ENCODE measurements around the gene NT5DC4. TPM values are rescaled to one million over a fixed set of nuclear protein-coding genes. Genes with fewer than 3 reads are reported as not detected.

The NT5DC4 gene
- total and polyA plus RNA-seq, 4 donors = 0.10 TPM; not detected in 3

GRCh38 chr2:112774536-112775285, 53.9 kb downstream of the NT5DC4 start:
- Histone ChIP-seq H3K9me3 (ENCODE audit: control insufficient read depth, insufficient read depth, low read length) (no peaks in the 10 kb centered on the region), H3K4me1 (ENCODE audit: control insufficient read depth, insufficient read depth, low read length) (no peaks in the 10 kb centered on the region), H3K27me3 (ENCODE audit: control insufficient read depth, insufficient read depth, low read length) (no peaks in the 10 kb centered on the region), H3K36me3 (ENCODE audit: control insufficient read depth, insufficient read depth, low read length) (no peaks in the 10 kb centered on the region), H3K27ac (ENCODE audit: low read depth, low read length) (no peak overlapping the region), H3K4me3 (ENCODE audit: low read depth, low read length) (no peak overlapping the region)
- WGBS (ENCODE audit: insufficient coverage) = 95% methylated on average over 2 of the region's 3 CpGs
- no peak for DNase-seq (ENCODE audit: low read depth in 4 of 6, low spot score in 6 of 6)

DNA sequence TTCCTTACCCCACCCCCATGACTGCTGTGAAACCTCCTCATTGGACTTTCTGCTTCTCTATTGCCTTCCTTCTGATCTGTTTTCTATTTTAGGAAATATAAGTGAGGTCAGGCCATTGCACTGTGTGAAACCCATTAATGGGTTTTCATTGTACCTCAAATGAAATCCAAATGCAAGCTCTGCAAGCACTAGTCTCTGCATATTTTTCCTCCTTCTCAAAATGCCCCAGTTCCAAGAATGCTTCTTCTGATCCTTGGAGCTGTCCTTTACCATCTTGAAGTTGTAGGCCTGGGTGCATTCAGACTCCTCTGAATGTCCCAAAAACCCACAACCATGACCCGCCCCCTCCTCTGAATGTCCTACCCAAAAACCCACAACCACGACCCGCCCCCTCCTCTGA, 55.3 kb downstream of the NT5DC4 start:
- Histone ChIP-seq H3K36me3 (ENCODE audit: control insufficient read depth, insufficient read depth, low read length) (no peaks in the 10 kb centered on the region), H3K27ac (ENCODE audit: low read depth, low read length) (no peak overlapping the region), H3K9me3 (ENCODE audit: control insufficient read depth, insufficient read depth, low read length) (no peaks in the 10 kb centered on the region), H3K4me1 (ENCODE audit: control insufficient read depth, insufficient read depth, low read length) (no peaks in the 10 kb centered on the region), H3K4me3 (ENCODE audit: low read depth, low read length) (no peak overlapping the region), H3K27me3 (ENCODE audit: control insufficient read depth, insufficient read depth, low read length) (no peaks in the 10 kb centered on the region)
- no CpG with 5 or more reads among the region's 3 CpGs for WGBS (ENCODE audit: insufficient coverage)
- no peak for DNase-seq (ENCODE audit: low read depth in 4 of 6, low spot score in 6 of 6)

GRCh38 chr2:112777036-112777435, 56.2 kb downstream of the NT5DC4 start:
- Histone ChIP-seq H3K27me3 (ENCODE audit: control insufficient read depth, insufficient read depth, low read length) (no peaks in the 10 kb centered on the region), H3K9me3 (ENCODE audit: control insufficient read depth, insufficient read depth, low read length) (no peaks in the 10 kb centered on the region), H3K36me3 (ENCODE audit: control insufficient read depth, insufficient read depth, low read length) (no peaks in the 10 kb centered on the region), H3K4me3 (ENCODE audit: low read depth, low read length) (no peak overlapping the region), H3K27ac (ENCODE audit: low read depth, low read length) (no peak overlapping the region), H3K4me1 (ENCODE audit: control insufficient read depth, insufficient read depth, low read length) (no peaks in the 10 kb centered on the region)
- DNase-seq (ENCODE audit: low read depth in 4 of 6, low spot score in 6 of 6) = peak in 1 of 6 donors; percentile 5

DNA sequence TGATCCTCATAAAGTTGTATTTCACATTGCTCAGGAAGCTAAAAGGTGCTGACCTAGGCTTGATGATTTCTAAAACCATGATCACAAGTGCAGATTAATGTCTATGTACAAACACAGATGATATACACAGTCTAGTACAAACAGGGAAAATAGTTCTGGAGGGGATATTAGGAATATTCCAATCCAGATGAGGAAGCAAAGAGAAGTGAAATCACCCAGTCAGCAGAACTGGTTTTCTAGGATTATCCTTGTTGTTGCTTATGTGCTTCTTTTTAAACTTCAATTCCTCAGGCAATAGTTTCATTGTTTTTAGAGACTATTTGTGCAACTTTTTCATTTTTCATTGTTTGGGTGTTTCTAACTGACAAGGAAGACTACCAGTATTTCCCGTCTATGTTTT, 58.8 kb downstream of the NT5DC4 start:
- Histone ChIP-seq H3K36me3 (ENCODE audit: control insufficient read depth, insufficient read depth, low read length) (no peaks in the 10 kb centered on the region), H3K4me1 (ENCODE audit: control insufficient read depth, insufficient read depth, low read length) (no peaks in the 10 kb centered on the region), H3K9me3 (ENCODE audit: control insufficient read depth, insufficient read depth, low read length) (no peaks in the 10 kb centered on the region), H3K4me3 (ENCODE audit: low read depth, low read length) (no peak overlapping the region), H3K27me3 (ENCODE audit: control insufficient read depth, insufficient read depth, low read length) (no peaks in the 10 kb centered on the region), H3K27ac (ENCODE audit: low read depth, low read length) (no peak overlapping the region)
- WGBS (ENCODE audit: insufficient coverage) = no CpG with 5 or more reads among the region's 1 CpG
- DNase-seq (ENCODE audit: low read depth in 4 of 6, low spot score in 6 of 6) = no peak

DNA sequence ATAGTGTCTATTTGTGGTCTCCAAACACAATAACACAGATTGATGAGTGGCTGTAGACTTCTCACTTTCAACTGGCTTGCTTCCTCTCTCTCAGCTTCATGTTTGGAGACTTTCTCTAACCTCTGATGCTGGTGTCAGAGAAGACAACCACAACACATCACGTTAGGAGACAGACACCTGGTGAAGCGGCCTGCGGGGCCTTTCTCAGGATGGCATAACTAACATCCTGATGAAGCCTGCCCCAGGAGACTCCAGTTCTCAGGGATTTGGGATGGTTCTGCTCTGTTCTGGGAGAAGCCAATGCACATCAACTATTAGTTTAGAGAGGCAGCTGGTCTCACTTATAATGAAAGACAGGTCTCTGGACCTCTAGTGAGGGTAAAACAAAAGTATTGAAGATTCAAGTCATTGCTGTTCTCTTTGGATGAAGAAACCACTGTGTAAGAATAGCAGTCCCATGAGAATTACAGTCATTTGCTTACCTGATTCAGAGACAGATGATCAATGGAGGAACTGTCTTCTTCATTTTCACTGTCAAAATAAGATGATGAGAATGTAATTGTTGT, 61.5 kb downstream of the NT5DC4 start:
- no peaks in the 10 kb centered on the region for H3K36me3 ChIP-seq (ENCODE audit: control insufficient read depth, insufficient read depth, low read length)
- no peaks in the 10 kb centered on the region for H3K9me3 ChIP-seq (ENCODE audit: control insufficient read depth, insufficient read depth, low read length)
- H3K27me3 ChIP-seq (ENCODE audit: control insufficient read depth, insufficient read depth, low read length) = no peaks in the 10 kb centered on the region
- H3K27ac ChIP-seq (ENCODE audit: low read depth, low read length) = no peak overlapping the region
- WGBS (ENCODE audit: insufficient coverage) = no CpG with 5 or more reads among the region's 3 CpGs
- no peaks in the 10 kb centered on the region for H3K4me1 ChIP-seq (ENCODE audit: control insufficient read depth, insufficient read depth, low read length)
- no peak for DNase-seq (ENCODE audit: low read depth in 4 of 6, low spot score in 6 of 6)
- no peak overlapping the region for H3K4me3 ChIP-seq (ENCODE audit: low read depth, low read length)

- H3K36me3 ChIP-seq (ENCODE audit: control insufficient read depth, insufficient read depth, low read length) = no peaks in the 10 kb centered on the region
- H3K9me3 ChIP-seq (ENCODE audit: control insufficient read depth, insufficient read depth, low read length) = no peaks in the 10 kb centered on the region
- WGBS (ENCODE audit: insufficient coverage) = 94% methylated on average over 2 of the region's 3 CpGs
- no peak overlapping the region for H3K4me3 ChIP-seq (ENCODE audit: low read depth, low read length)
- no peaks in the 10 kb centered on the region for H3K4me1 ChIP-seq (ENCODE audit: control insufficient read depth, insufficient read depth, low read length)
- no peak for DNase-seq (ENCODE audit: low read depth in 4 of 6, low spot score in 6 of 6)
- no peaks in the 10 kb centered on the region for H3K27me3 ChIP-seq (ENCODE audit: control insufficient read depth, insufficient read depth, low read length)
- no peak overlapping the region for H3K27ac ChIP-seq (ENCODE audit: low read depth, low read length)
Measured at GRCh38 chr2:112783187-112783714, 62.4 kb downstream of the NT5DC4 start.

- Histone ChIP-seq H3K4me3 (ENCODE audit: low read depth, low read length) (no peak within 1 kb of the TSS), H3K27ac (ENCODE audit: low read depth, low read length) (no peak within 1 kb of the TSS)
- WGBS (ENCODE audit: insufficient coverage) = 54% methylated on average over 6 of the region's 13 CpGs
Measured at GRCh38 chr2:112784199-112785189, 63.7 kb downstream of the NT5DC4 start, which contains the start of gene IL1A. Gene IL1A, minus strand, starts transcription at chr2:112784493. Its CDS starts 723 bp downstream, at chr2:112783770.

GRCh38 chr2:112787294-112787693, 66.5 kb downstream of the NT5DC4 start:
- 88% methylated on average over 1 of the region's 3 CpGs for WGBS (ENCODE audit: insufficient coverage)
- Histone ChIP-seq H3K4me3 (ENCODE audit: low read depth, low read length) (no peak overlapping the region), H3K36me3 (ENCODE audit: control insufficient read depth, insufficient read depth, low read length) (no peaks in the 10 kb centered on the region), H3K9me3 (ENCODE audit: control insufficient read depth, insufficient read depth, low read length) (no peaks in the 10 kb centered on the region), H3K27me3 (ENCODE audit: control insufficient read depth, insufficient read depth, low read length) (no peaks in the 10 kb centered on the region), H3K27ac (ENCODE audit: low read depth, low read length) (no peak overlapping the region), H3K4me1 (ENCODE audit: control insufficient read depth, insufficient read depth, low read length) (no peaks in the 10 kb centered on the region)
- no peak for DNase-seq (ENCODE audit: low read depth in 4 of 6, low spot score in 6 of 6)

More at GRCh38 chr2:112784199-112785189, 63.7 kb downstream of the NT5DC4 start, which contains the start of gene IL1A:
- no peaks in the 10 kb centered on the region for H3K9me3 ChIP-seq (ENCODE audit: control insufficient read depth, insufficient read depth, low read length)
- H3K4me1 ChIP-seq (ENCODE audit: control insufficient read depth, insufficient read depth, low read length) = no peaks in the 10 kb centered on the region
- peak in 2 of 6 donors; percentile 19 for DNase-seq (ENCODE audit: low read depth in 4 of 6, low spot score in 6 of 6)
- H3K36me3 ChIP-seq (ENCODE audit: control insufficient read depth, insufficient read depth, low read length) = no peaks in the 10 kb centered on the region
- H3K27me3 ChIP-seq (ENCODE audit: control insufficient read depth, insufficient read depth, low read length) = no peaks in the 10 kb centered on the region

- no peaks in the 10 kb centered on the region for H3K4me1 ChIP-seq (ENCODE audit: control insufficient read depth, insufficient read depth, low read length)
- no CpG with 5 or more reads among the region's 4 CpGs for WGBS (ENCODE audit: insufficient coverage)
- no peaks in the 10 kb centered on the region for H3K9me3 ChIP-seq (ENCODE audit: control insufficient read depth, insufficient read depth, low read length)
- no peak overlapping the region for H3K27ac ChIP-seq (ENCODE audit: low read depth, low read length)
- DNase-seq (ENCODE audit: low read depth in 4 of 6, low spot score in 6 of 6) = no peak
- H3K4me3 ChIP-seq (ENCODE audit: low read depth, low read length) = no peak overlapping the region
- H3K36me3 ChIP-seq (ENCODE audit: control insufficient read depth, insufficient read depth, low read length) = no peaks in the 10 kb centered on the region
- no peaks in the 10 kb centered on the region for H3K27me3 ChIP-seq (ENCODE audit: control insufficient read depth, insufficient read depth, low read length)
Measured at GRCh38 chr2:112787729-112788393, 67.0 kb downstream of the NT5DC4 start.
